ENCODE results near the gene TOX3. TPM values are rescaled to one million over a fixed set of nuclear protein-coding genes. Genes with fewer than 3 reads are reported as not detected.

TOX3 gene
- total RNA-seq, 2 experiments from 2014 or later = not detected

- no peaks in the 10 kb centered on the region for H3K27me3 Mint-ChIP-seq
- no peak overlapping the region for H3K4me3 Mint-ChIP-seq
- H3K27ac Mint-ChIP-seq = no peak overlapping the region
- DNase-seq (no peak), ATAC-seq (no peak)
- CTCF ChIA-PET = no interaction called here
- peaks cover 2% of the 10 kb centered on the region for H3K9me3 Mint-ChIP-seq (ENCODE audit: low read depth)
- H3K4me1 Mint-ChIP-seq = no peaks in the 10 kb centered on the region
- no peaks in the 10 kb centered on the region for H3K36me3 Mint-ChIP-seq
These were observed 26.7 kb upstream of the TOX3 start for GRCh38 chr16:52573365-52574299.

- DNase-seq (no peak), ATAC-seq (no peak)
- Mint-ChIP-seq H3K4me3 (no peak overlapping the region), H3K9me3 (ENCODE audit: low read depth) (peaks cover 2% of the 10 kb centered on the region), H3K36me3 (no peaks in the 10 kb centered on the region), H3K27ac (no peak overlapping the region), H3K4me1 (no peaks in the 10 kb centered on the region), H3K27me3 (no peaks in the 10 kb centered on the region)
- CTCF ChIA-PET = no interaction called here
These were observed 25.7 kb upstream of the TOX3 start for GRCh38 chr16:52572656-52573055.

- Mint-ChIP-seq H3K36me3 (no peaks in the 10 kb centered on the region), H3K27me3 (no peaks in the 10 kb centered on the region), H3K27ac (no peak overlapping the region), H3K4me3 (no peak overlapping the region), H3K9me3 (ENCODE audit: low read depth) (peaks cover 2% of the 10 kb centered on the region), H3K4me1 (no peaks in the 10 kb centered on the region)
- DNase-seq (no peak), ATAC-seq (no peak)
- CTCF ChIA-PET = no interaction called here
These were observed 23.6 kb upstream of the TOX3 start for GRCh38 chr16:52570495-52571091.

DNA sequence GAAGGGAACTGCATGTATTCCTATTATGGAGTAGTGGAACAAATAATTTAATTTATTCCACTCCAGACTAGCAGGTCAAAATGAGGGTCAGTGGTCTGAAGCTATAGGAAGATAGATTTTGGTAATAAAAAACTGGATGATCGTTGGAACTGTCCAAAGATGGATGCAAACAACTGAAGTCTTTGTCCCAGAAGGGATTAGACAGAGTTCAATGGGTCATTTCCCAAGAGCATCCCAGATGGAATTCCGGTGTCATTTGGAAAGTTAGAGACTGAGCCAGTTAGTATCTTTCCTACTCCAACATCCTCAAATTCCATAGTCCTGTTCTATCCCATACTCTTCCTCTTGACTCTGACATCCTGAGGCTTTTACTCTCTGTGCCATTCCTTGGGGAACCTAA, 22.8 kb upstream of the TOX3 start:
- Mint-ChIP-seq H3K9me3 (ENCODE audit: low read depth) (peaks cover 2% of the 10 kb centered on the region), H3K36me3 (no peaks in the 10 kb centered on the region), H3K4me3 (no peak overlapping the region), H3K27ac (no peak overlapping the region), H3K27me3 (no peaks in the 10 kb centered on the region), H3K4me1 (no peaks in the 10 kb centered on the region)
- DNase-seq = no peak
- ATAC-seq = no peak
- CTCF ChIA-PET = no interaction called here

GRCh38 chr16:52568983-52569690, 22.2 kb upstream of the TOX3 start:
- no peaks in the 10 kb centered on the region for H3K36me3 Mint-ChIP-seq
- no peak overlapping the region for H3K27ac Mint-ChIP-seq
- peaks cover 2% of the 10 kb centered on the region for H3K9me3 Mint-ChIP-seq (ENCODE audit: low read depth)
- CTCF ChIA-PET = no interaction called here
- ATAC-seq (no peak), DNase-seq (no peak)
- H3K27me3 Mint-ChIP-seq = no peaks in the 10 kb centered on the region
- no peak overlapping the region for H3K4me3 Mint-ChIP-seq
- H3K4me1 Mint-ChIP-seq = no peaks in the 10 kb centered on the region

DNA sequence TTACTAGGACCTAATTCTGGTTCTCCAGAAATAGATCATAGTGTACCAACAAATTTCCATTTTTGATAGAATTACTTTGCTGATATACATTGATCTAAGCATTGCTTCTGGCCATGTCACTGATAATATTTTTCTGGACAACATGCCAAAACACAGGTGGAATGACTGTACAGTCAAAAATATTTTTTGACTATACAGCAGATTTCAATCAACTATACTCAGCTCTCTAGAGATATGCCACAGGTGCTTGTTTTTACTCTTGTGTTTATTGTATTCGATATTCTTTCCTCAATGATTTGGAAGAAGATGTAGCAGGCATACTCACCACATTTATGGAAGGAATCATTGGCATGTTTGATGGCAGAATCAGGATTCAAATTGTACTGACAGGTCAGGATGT, 21.6 kb upstream of the TOX3 start:
- ATAC-seq (no peak), DNase-seq (no peak)
- Mint-ChIP-seq H3K9me3 (ENCODE audit: low read depth) (peaks cover 2% of the 10 kb centered on the region), H3K27ac (no peak overlapping the region), H3K36me3 (no peaks in the 10 kb centered on the region), H3K4me3 (no peak overlapping the region), H3K4me1 (no peaks in the 10 kb centered on the region), H3K27me3 (no peaks in the 10 kb centered on the region)
- CTCF ChIA-PET = no interaction called here

- Mint-ChIP-seq H3K27me3 (no peaks in the 10 kb centered on the region), H3K4me3 (no peak overlapping the region), H3K9me3 (ENCODE audit: low read depth) (peaks cover 2% of the 10 kb centered on the region), H3K36me3 (no peaks in the 10 kb centered on the region), H3K27ac (no peak overlapping the region), H3K4me1 (no peaks in the 10 kb centered on the region)
- DNase-seq (no peak), ATAC-seq (no peak)
- CTCF ChIA-PET = no interaction called here
These were observed 20.2 kb upstream of the TOX3 start for GRCh38 chr16:52567193-52567592.

DNA sequence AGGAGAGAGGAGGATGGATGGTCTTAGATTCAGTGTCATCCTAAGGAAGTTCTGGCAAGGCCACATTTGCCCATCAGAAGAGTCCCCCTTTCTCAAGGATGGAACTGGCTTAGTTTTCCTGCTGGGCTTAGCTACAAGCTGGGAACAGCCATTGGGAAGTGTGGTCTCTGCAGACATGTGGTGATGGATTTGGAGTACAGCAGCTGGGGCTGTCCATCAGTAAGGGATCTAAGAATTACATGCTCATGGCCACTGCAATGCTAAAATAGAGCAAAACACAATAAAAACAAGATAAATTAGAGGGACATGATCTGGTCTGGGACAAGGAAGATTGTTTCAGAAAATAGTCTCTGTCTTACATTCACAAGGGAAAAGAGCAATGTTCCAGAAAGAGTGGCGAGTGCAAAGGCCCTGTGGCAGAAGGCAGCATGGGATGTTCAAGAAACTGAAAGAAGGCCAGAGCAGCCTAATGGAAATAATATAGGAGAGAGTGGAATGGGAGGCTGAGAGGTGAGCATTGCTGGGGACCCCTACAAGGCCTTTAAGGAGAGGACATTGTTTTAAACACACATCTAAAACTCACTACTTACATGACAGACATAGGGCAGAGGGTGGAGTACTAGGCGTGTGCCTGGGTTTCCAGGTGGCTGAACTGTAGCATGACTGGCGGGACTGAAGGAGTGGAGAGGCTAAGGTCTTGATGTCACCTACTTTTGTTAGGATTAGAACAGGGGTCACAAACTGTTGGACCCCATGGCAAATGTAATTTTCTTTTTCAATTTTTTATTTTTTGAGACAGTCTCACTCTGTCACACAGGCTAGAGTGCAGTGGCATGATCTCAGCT, 17.0 kb upstream of the TOX3 start:
- H3K27me3 Mint-ChIP-seq = no peaks in the 10 kb centered on the region
- H3K27ac Mint-ChIP-seq = no peak overlapping the region
- DNase-seq (no peak), ATAC-seq (no peak)
- H3K4me3 Mint-ChIP-seq = no peak overlapping the region
- CTCF ChIA-PET = no interaction called here
- H3K36me3 Mint-ChIP-seq = no peaks in the 10 kb centered on the region
- H3K4me1 Mint-ChIP-seq = no peaks in the 10 kb centered on the region
- H3K9me3 Mint-ChIP-seq (ENCODE audit: low read depth) = no peaks in the 10 kb centered on the region

GRCh38 chr16:52562770-52563169, 15.8 kb upstream of the TOX3 start:
- H3K36me3 Mint-ChIP-seq = no peaks in the 10 kb centered on the region
- H3K27me3 Mint-ChIP-seq = no peaks in the 10 kb centered on the region
- H3K4me1 Mint-ChIP-seq = no peaks in the 10 kb centered on the region
- DNase-seq (no peak), ATAC-seq (no peak)
- H3K9me3 Mint-ChIP-seq (ENCODE audit: low read depth) = no peaks in the 10 kb centered on the region
- no peak overlapping the region for H3K27ac Mint-ChIP-seq
- CTCF ChIA-PET = no interaction called here
- no peak overlapping the region for H3K4me3 Mint-ChIP-seq

GRCh38 chr16:52561910-52562741, 15.2 kb upstream of the TOX3 start:
- Mint-ChIP-seq H3K9me3 (ENCODE audit: low read depth) (no peaks in the 10 kb centered on the region), H3K27me3 (no peaks in the 10 kb centered on the region), H3K27ac (no peak overlapping the region), H3K4me3 (no peak overlapping the region), H3K4me1 (no peaks in the 10 kb centered on the region), H3K36me3 (no peaks in the 10 kb centered on the region)
- ATAC-seq = no peak
- CTCF ChIA-PET = no interaction called here
- no peak for DNase-seq

- CTCF ChIA-PET = no interaction called here
- H3K9me3 Mint-ChIP-seq (ENCODE audit: low read depth) = no peaks in the 10 kb centered on the region
- H3K4me3 Mint-ChIP-seq = no peak overlapping the region
- ATAC-seq (no peak), DNase-seq (no peak)
- no peak overlapping the region for H3K27ac Mint-ChIP-seq
- no peaks in the 10 kb centered on the region for H3K27me3 Mint-ChIP-seq
- H3K36me3 Mint-ChIP-seq = no peaks in the 10 kb centered on the region
- no peaks in the 10 kb centered on the region for H3K4me1 Mint-ChIP-seq
These were observed 11.5 kb upstream of the TOX3 start for GRCh38 chr16:52558448-52558847.

DNA sequence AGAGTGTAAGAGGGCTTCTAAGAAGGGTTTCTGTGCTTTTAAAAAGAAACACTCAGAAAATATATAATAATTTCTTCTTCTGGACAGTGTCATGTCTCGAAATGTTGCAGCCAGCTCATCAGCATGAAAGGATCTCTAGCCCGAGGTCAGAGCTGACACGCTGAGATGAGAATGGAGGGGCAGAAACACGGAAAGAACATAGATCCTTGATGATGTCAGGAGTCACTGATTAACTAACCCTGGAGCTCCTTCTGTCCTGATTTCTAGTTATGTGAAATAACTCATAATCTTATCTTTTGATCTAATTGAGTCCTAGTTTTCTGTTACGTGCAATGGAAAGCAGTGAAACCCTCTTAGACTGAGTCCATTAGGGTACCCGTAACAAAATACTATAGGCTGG, 10.3 kb upstream of the TOX3 start:
- Mint-ChIP-seq H3K36me3 (no peaks in the 10 kb centered on the region), H3K9me3 (ENCODE audit: low read depth) (no peaks in the 10 kb centered on the region), H3K4me3 (no peak overlapping the region), H3K27me3 (no peaks in the 10 kb centered on the region), H3K27ac (no peak overlapping the region), H3K4me1 (no peaks in the 10 kb centered on the region)
- ATAC-seq (no peak), DNase-seq (no peak)
- CTCF ChIA-PET = no interaction called here

DNA sequence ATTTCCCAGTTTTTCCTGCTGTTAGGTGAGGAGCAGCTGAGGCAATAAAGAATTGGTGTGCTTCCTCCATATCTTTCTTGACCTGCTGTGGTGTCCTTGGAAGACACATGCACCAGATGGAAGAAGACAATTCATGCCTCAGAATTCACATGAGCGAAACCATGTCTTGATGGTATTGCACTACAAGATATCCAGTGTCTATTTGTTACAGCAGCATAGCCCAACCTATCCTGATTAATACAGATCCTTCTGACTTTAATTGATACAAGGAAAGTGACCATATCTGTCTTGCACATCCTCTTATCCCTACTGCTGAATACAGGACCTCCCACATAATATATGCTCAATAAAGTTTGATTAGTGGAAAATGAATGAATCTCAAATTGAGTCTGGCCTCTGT, 9.1 kb upstream of the TOX3 start:
- CTCF ChIA-PET = no interaction called here
- H3K27ac Mint-ChIP-seq = no peak overlapping the region
- no peaks in the 10 kb centered on the region for H3K9me3 Mint-ChIP-seq (ENCODE audit: low read depth)

More for the DNA sequence above, 9.1 kb upstream of the TOX3 start:
- ATAC-seq (no peak), DNase-seq (no peak)
- no peaks in the 10 kb centered on the region for H3K27me3 Mint-ChIP-seq
- no peak overlapping the region for H3K4me3 Mint-ChIP-seq
- no peaks in the 10 kb centered on the region for H3K4me1 Mint-ChIP-seq
- no peaks in the 10 kb centered on the region for H3K36me3 Mint-ChIP-seq
